Thyroid gland (tissue), 4 donors: ENCODE data around the gene CFAP20DC. TPM values are rescaled to one million over a fixed set of nuclear protein-coding genes. Genes with fewer than 3 reads are reported as not detected.

Experiments
- DNase-seq, 2 donors: peaks; one replicate each; pipeline ENCODE4 v3.0.0-alpha.2; 2019
- H3K27ac ChIP-seq, 3 donors: fragments of 200-600 bp; sonication (generic); 1 replicate in 2 of 3; 2 replicates in 1 of 3; pipeline ENCODE4 v1.5.1; 2016 to 2019; ENCODE audit warnings: mild to moderate bottlenecking in 1 of 3, moderate library complexity in 1 of 3
- H3K27me3 ChIP-seq: fragments of 200-600 bp; sonication (generic); one replicate; pipeline ENCODE4 v1.5.1; 2019
- H3K36me3 ChIP-seq, 2 donors: fragments of 200-600 bp; sonication (generic); one replicate each; pipeline ENCODE4 v1.5.1; 2016 to 2019
- H3K4me1 ChIP-seq, 2 donors: fragments of 200-600 bp; sonication (generic); one replicate each; pipeline ENCODE4 v1.5.1; 2017 to 2019
- H3K4me3 ChIP-seq, 3 donors: fragments of 200-600 bp; sonication (generic); replicated peaks in 1 of 3; 1 replicate in 2 of 3; 2 replicates in 1 of 3; pipeline ENCODE4 v1.5.1; 2016; ENCODE audit warnings: mild to moderate bottlenecking in 1 of 3
- H3K9me3 ChIP-seq: fragments of 200-600 bp; sonication (generic); one replicate; pipeline ENCODE4 v1.5.1; 2017
- POLR2A ChIP-seq, 2 donors: fragments of 450-650 bp; IDR thresholded peaks; one replicate each; pipeline ENCODE4 v1.6.1; 2017; ENCODE audit warnings: antibody characterized with exemption in 2 of 2, mild to moderate bottlenecking in 2 of 2, moderate library complexity in 1 of 2
- WGBS, 2 donors: methylation state at CpG; one replicate each; pipeline ENCODE4 v1.1.5; 2017; 5-methylcytosine and 5-hydroxymethylcytosine counted together
- intact Hi-C: fragments of 100-400 bp; cut with DNase I; formaldehyde crosslinking; loops from one replicate; pipeline ENCODE4 v1.15.1; 2023
- total RNA-seq, 4 donors: library from RNA; depleted of rRNA; stranded (reverse); fragments of >200 nt; gene quantifications; one replicate each; pipeline ENCODE4 v1.2.3, GENCODE V29; 2016
- TF ChIP-seq, protein P1 (sequence below), 6 experiments: fragments of 200-600 bp in 3 of 6; fragments of 450-650 bp in 3 of 6; sonication (generic) in 3 of 6; IDR thresholded peaks; one replicate each; pipeline ENCODE4 v1.5.1; 2016 to 2019; ENCODE audit warnings: antibody characterized with exemption in 6 of 6, mild to moderate bottlenecking in 2 of 6, inconsistent platforms in 1 of 6, moderate library complexity in 1 of 6

The CFAP20DC gene
- total RNA-seq, 4 donors from 2014 or later, result 0.20 to 0.92 (median 0.60) TPM

GRCh38 chr3:59074764-59075163, 24.9 kb upstream of the CFAP20DC start:
- no peak for TF ChIP-seq POLR2A (IDR thresholded peaks at IDR 0.05)
- TF ChIP-seq, protein P1, sequence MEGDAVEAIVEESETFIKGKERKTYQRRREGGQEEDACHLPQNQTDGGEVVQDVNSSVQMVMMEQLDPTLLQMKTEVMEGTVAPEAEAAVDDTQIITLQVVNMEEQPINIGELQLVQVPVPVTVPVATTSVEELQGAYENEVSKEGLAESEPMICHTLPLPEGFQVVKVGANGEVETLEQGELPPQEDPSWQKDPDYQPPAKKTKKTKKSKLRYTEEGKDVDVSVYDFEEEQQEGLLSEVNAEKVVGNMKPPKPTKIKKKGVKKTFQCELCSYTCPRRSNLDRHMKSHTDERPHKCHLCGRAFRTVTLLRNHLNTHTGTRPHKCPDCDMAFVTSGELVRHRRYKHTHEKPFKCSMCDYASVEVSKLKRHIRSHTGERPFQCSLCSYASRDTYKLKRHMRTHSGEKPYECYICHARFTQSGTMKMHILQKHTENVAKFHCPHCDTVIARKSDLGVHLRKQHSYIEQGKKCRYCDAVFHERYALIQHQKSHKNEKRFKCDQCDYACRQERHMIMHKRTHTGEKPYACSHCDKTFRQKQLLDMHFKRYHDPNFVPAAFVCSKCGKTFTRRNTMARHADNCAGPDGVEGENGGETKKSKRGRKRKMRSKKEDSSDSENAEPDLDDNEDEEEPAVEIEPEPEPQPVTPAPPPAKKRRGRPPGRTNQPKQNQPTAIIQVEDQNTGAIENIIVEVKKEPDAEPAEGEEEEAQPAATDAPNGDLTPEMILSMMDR (IDR thresholded peaks at IDR 0.05), result no peak
- intact Hi-C loops, result no loop called here
- Histone ChIP-seq H3K9me3 (no peaks in the 10 kb centered on the region), H3K27me3 (no peaks in the 10 kb centered on the region), H3K4me1 (no peaks in the 10 kb centered on the region), H3K36me3 (no peaks in the 10 kb centered on the region), H3K27ac (no peak overlapping the region), H3K4me3 (no peak overlapping the region)
- DNase-seq, result no peak

- Histone ChIP-seq H3K27ac (no peak overlapping the region), H3K36me3 (no peaks in the 10 kb centered on the region), H3K27me3 (no peaks in the 10 kb centered on the region), H3K4me1 (no peaks in the 10 kb centered on the region), H3K4me3 (no peak overlapping the region), H3K9me3 (no peaks in the 10 kb centered on the region)
- no peak for TF ChIP-seq POLR2A (IDR thresholded peaks at IDR 0.05)
- TF ChIP-seq, protein P1 (IDR thresholded peaks at IDR 0.05), result no peak
- WGBS, 2 donors, result 67 to 82% methylated on average over 6 of the region's 6 CpGs
- DNase-seq, result no peak
- intact Hi-C loops, result no loop called here
These were observed 22.9 kb upstream of the CFAP20DC start for GRCh38 chr3:59072681-59073080.

- Histone ChIP-seq H3K27ac (no peak overlapping the region), H3K4me3 (no peak overlapping the region), H3K4me1 (no peaks in the 10 kb centered on the region), H3K9me3 (no peaks in the 10 kb centered on the region), H3K36me3 (no peaks in the 10 kb centered on the region), H3K27me3 (no peaks in the 10 kb centered on the region)
- no peak for DNase-seq
- TF ChIP-seq POLR2A (IDR thresholded peaks at IDR 0.05), result no peak
- TF ChIP-seq, protein P1 (IDR thresholded peaks at IDR 0.05), result no peak
- intact Hi-C loops, result no loop called here
- WGBS, 2 donors, result 75 to 84% methylated on average over 2 of the region's 2 CpGs
These were observed 20.0 kb upstream of the CFAP20DC start for GRCh38 chr3:59069838-59070237.

- intact Hi-C loops, result no loop called here
- Histone ChIP-seq H3K9me3 (no peaks in the 10 kb centered on the region), H3K27ac (no peak overlapping the region), H3K36me3 (no peaks in the 10 kb centered on the region), H3K4me1 (no peaks in the 10 kb centered on the region), H3K27me3 (no peaks in the 10 kb centered on the region), H3K4me3 (no peak overlapping the region)
- DNase-seq, result no peak
- TF ChIP-seq, protein P1 (IDR thresholded peaks at IDR 0.05), result no peak
- no peak for TF ChIP-seq POLR2A (IDR thresholded peaks at IDR 0.05)
- 75 to 77% methylated on average over 7 of the region's 7 CpGs for WGBS, 2 donors
These were observed 15.4 kb upstream of the CFAP20DC start for GRCh38 chr3:59065240-59065639.

DNA sequence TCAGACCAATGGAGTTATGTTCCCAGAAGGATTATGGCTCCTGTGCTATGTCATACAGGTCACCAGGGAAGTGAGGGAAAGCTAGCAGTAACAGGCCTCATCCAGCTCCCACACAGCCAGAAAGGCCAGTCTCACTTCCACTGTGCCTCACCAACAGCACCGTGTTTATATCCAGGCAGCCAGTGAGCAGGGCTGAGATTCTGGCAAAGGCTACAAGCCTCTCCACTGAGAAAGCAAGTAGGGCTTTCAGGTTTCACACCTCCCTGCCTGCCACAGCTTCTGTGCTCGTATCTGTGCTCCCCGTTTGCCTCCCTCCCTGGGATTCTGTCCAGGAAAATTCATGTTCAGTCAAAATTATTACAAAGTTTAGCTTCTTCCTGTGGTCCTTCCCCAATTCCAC, 14.9 kb upstream of the CFAP20DC start:
- 58 to 64% methylated on average over 3 of the region's 3 CpGs for WGBS, 2 donors
- intact Hi-C loops, result no loop called here
- H3K27me3 ChIP-seq, result no peaks in the 10 kb centered on the region
- H3K4me3 ChIP-seq, result no peak overlapping the region
- no peak for DNase-seq
- no peaks in the 10 kb centered on the region for H3K36me3 ChIP-seq
- H3K9me3 ChIP-seq, result no peaks in the 10 kb centered on the region
- no peaks in the 10 kb centered on the region for H3K4me1 ChIP-seq
- no peak overlapping the region for H3K27ac ChIP-seq
- TF ChIP-seq POLR2A (IDR thresholded peaks at IDR 0.05), result no peak
- TF ChIP-seq, protein P1 (IDR thresholded peaks at IDR 0.05), result no peak
